IMR-90 (cell line): ENCODE measurements around the gene DNASE2. TPM values are rescaled to one million over a fixed set of nuclear protein-coding genes. Genes with fewer than 3 reads are reported as not detected.

Experiments
- ATAC-seq: fragments of 200-7000 bp; cut with Tn5 transposase; 2 replicates; pipeline ENCODE4 v1.9.1; 2020; ENCODE audit warnings: low read depth, mild to moderate bottlenecking, moderate library complexity
- BruUV-seq: library from RNA; stranded (reverse); fragments of 400-500 nt; replicated peaks from 2 replicates; lab custom pipeline; 2021; lab: Mats Ljungman, UMichigan
- CTCF ChIA-PET: fragments of 300-600 bp; formaldehyde crosslinking; extraction: SDS; loops from one replicate; lab custom pipeline; 2021; ENCODE audit warnings: antibody characterized with exemption; lab: Yijun Ruan, JAX
- POLR2A ChIA-PET: fragments of 300-600 bp; sonication (Branson Sonifier 250); formaldehyde crosslinking; loops from one replicate; lab custom pipeline; 2022; ENCODE audit warnings: antibody characterized with exemption; ENCODE audit not compliant: unreplicated experiment; lab: Charles Lee
- DNase-seq: peaks from one replicate; pipeline ENCODE4 v3.0.0; 2013
- H2AFZ ChIP-seq: replicated peaks from 2 replicates; pipeline ENCODE3; 2013; ENCODE audit warnings: low read length, mild to moderate bottlenecking; ENCODE audit not compliant: poor library complexity
- H2AK5ac ChIP-seq: 2 replicates; pipeline ENCODE4 v1.6.1; 2013; ENCODE audit warnings: low read depth, low read length, inconsistent platforms
- H2AK9ac ChIP-seq: replicated peaks from 2 replicates; pipeline ENCODE3; 2013; ENCODE audit warnings: mild to moderate bottlenecking, low read depth, low read length, moderate library complexity; ENCODE audit not compliant: poor library complexity
- H2BK120ac ChIP-seq: 2 replicates; pipeline ENCODE4 v1.6.1; 2013; ENCODE audit warnings: low read depth, low read length, inconsistent platforms
- H2BK15ac ChIP-seq: 3 replicates; pipeline ENCODE4 v1.6.1; 2013; ENCODE audit warnings: low read depth, low read length, inconsistent platforms
- H2BK20ac ChIP-seq: 2 replicates; pipeline ENCODE4 v1.6.1; 2013; ENCODE audit warnings: low read depth, mild to moderate bottlenecking, inconsistent platforms, low read length, moderate library complexity
- H2BK5ac ChIP-seq: 2 replicates; pipeline ENCODE4 v1.6.1; 2013; ENCODE audit warnings: mild to moderate bottlenecking, low read depth, low read length, inconsistent platforms; ENCODE audit not compliant: poor library complexity, severe bottlenecking
- H3K14ac ChIP-seq: replicated peaks from 2 replicates; pipeline ENCODE4 v1.6.1; 2013; ENCODE audit warnings: low read depth, low read length, inconsistent platforms
- H3K18ac ChIP-seq: 2 replicates; pipeline ENCODE4 v1.6.1; 2013; ENCODE audit warnings: low read depth, low read length, control low read depth
- H3K23ac ChIP-seq: 2 replicates; pipeline ENCODE4 v1.6.1; 2013; ENCODE audit warnings: low read depth, low read length, inconsistent platforms
- H3K27ac ChIP-seq: 2 replicates; pipeline ENCODE4 v1.5.1; 2013; ENCODE audit warnings: mild to moderate bottlenecking, control low read depth, low read length; ENCODE audit not compliant: insufficient read depth
- H3K27me3 ChIP-seq: 2 replicates; pipeline ENCODE4 v1.6.1; 2013; ENCODE audit warnings: low read length; ENCODE audit not compliant: control insufficient read depth, insufficient read depth
- H3K36me3 ChIP-seq: 2 replicates; pipeline ENCODE4 v1.6.1; 2013; ENCODE audit warnings: low read length, mixed read lengths; ENCODE audit not compliant: control insufficient read depth, insufficient read depth
- H3K4ac ChIP-seq: 2 replicates; pipeline ENCODE4 v1.6.1; 2013; ENCODE audit warnings: low read depth, low read length, inconsistent platforms
- H3K4me1 ChIP-seq: 2 replicates; pipeline ENCODE4 v1.6.1; 2013; ENCODE audit warnings: low read length, mixed read lengths; ENCODE audit not compliant: control insufficient read depth, insufficient read depth
- H3K4me2 ChIP-seq: 2 replicates; pipeline ENCODE4 v1.6.1; 2013; ENCODE audit warnings: low read depth, mild to moderate bottlenecking, control low read depth, low read length, moderate library complexity
- H3K4me3 ChIP-seq: 2 replicates; pipeline ENCODE4 v1.5.1; 2013; ENCODE audit warnings: low read depth, mild to moderate bottlenecking, control low read depth, low read length, moderate library complexity; ENCODE audit not compliant: insufficient read depth
- H3K56ac ChIP-seq: 2 replicates; pipeline ENCODE4 v1.6.1; 2013; ENCODE audit warnings: low read length, inconsistent platforms; ENCODE audit not compliant: insufficient read depth; ENCODE audit errors: extremely low read depth
- H3K79me1 ChIP-seq, 2 experiments: 2 replicates each; pipeline ENCODE4 v1.6.1; 2013; ENCODE audit warnings: low read length in 2 of 2, inconsistent platforms in 1 of 2, low read depth in 1 of 2
- H3K9ac ChIP-seq: 2 replicates; pipeline ENCODE4 v1.6.1; 2013; ENCODE audit warnings: low read depth, low read length, control low read depth
- H3K9me1 ChIP-seq: 2 replicates; pipeline ENCODE4 v1.6.1; 2013; ENCODE audit warnings: low read length, inconsistent platforms; ENCODE audit not compliant: insufficient read depth
- H3K9me3 ChIP-seq: 2 replicates; pipeline ENCODE4 v1.6.1; 2013; ENCODE audit warnings: low read length; ENCODE audit not compliant: control insufficient read depth, insufficient read depth
- H4K20me1 ChIP-seq: 2 replicates; pipeline ENCODE4 v1.6.1; 2013; ENCODE audit warnings: low read length, inconsistent platforms; ENCODE audit not compliant: insufficient read depth
- H4K5ac ChIP-seq: 2 replicates; pipeline ENCODE4 v1.6.1; 2013; ENCODE audit warnings: mild to moderate bottlenecking, low read depth, low read length, control low read depth
- H4K8ac ChIP-seq, 2 experiments: 2 replicates each; pipeline ENCODE4 v1.6.1; 2013; ENCODE audit warnings: low read depth in 2 of 2, low read length in 2 of 2, control low read depth in 1 of 2, inconsistent platforms in 1 of 2
- H4K91ac ChIP-seq: 2 replicates; pipeline ENCODE4 v1.6.1; 2013; ENCODE audit warnings: low read depth, low read length, inconsistent platforms; ENCODE audit not compliant: insufficient read depth
- MAFK ChIP-seq: IDR thresholded peaks from 2 replicates; pipeline ENCODE4 v1.6.1; 2012; ENCODE audit warnings: low read depth, low read length, improper control_type of control experiment
- POLR2A ChIP-seq: IDR thresholded peaks from 2 replicates; pipeline ENCODE4 v1.6.1; 2012; ENCODE audit warnings: mild to moderate bottlenecking, low read depth, low read length
- WGBS, 2 experiments: methylation state at CpG; one replicate each; pipeline versions ENCODE4 v1.1.5 to v1.1.7; 2013; ENCODE audit warnings: missing lambda C conversion rate in 2 of 2; ENCODE audit not compliant: insufficient read length in 1 of 2; ENCODE audit errors: extremely low coverage in 2 of 2; 5-methylcytosine and 5-hydroxymethylcytosine counted together
- dilution Hi-C: fragments of 300-500 bp; cut with HindIII; formaldehyde crosslinking; loops from one replicate; pipeline ENCODE4 v1.14.3; 2018; ENCODE audit warnings: low sequenced_read_pairs; ENCODE audit not compliant: unreplicated experiment
- in situ Hi-C: fragments of 300-500 bp; cut with MboI; formaldehyde crosslinking; loops from 3 replicates; pipeline ENCODE4 v1.14.3; 2019; ENCODE audit warnings: low sequenced_read_pairs, inconsistent platforms, mixed read lengths
- intact Hi-C: fragments of 100-400 bp; cut with micrococcal nuclease; formaldehyde crosslinking; loops from 2 replicates; pipeline ENCODE4 v1.10.0; 2022
- polyA plus RNA-seq, 3 experiments: library from polyadenylated mRNA; depleted of rRNA; stranded (reverse); fragments of >200 nt; gene quantifications; 2 replicates each; pipeline ENCODE4 v1.2.3, GENCODE V29; 2012; ENCODE audit warnings: low replicate concordance in 1 of 3
- total RNA-seq: library from RNA; depleted of rRNA; stranded (reverse); fragments of >200 nt; gene quantifications from 2 replicates; pipeline ENCODE4 v1.2.3, GENCODE V29; 2012

DNASE2 gene
- total and polyA plus RNA-seq, 2 of the 4 experiments (the other 2 are of a cell fraction): 9.5 to 31.1 TPM

DNA sequence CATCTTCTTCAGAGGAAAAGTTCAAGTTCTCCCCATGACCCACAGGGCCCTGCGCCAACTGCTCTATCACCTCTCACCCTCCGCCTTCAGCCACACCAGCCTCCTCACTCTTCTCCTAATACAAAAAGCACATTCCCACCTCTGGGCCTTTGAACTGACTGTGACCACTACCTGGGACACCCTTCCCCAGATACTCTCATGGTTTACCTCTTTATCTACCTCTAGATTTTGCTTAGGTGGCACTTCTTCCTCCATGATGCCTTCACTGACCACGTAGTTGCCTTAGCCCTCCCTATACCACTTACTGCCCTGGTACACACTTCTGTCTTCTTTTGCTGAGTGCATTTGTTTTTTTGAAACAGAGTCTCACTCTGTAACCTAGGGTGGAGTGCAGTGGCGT, 41.7 kb upstream of the DNASE2 start:
- 95% methylated on average over 2 of the region's 4 CpGs; no CpG with 5 or more reads in 1 of the 2 experiments for WGBS, 2 experiments
- no peak overlapping the region for H2AK5ac ChIP-seq
- ATAC-seq (no peak), DNase-seq (no peak)
- H4K91ac ChIP-seq: no peak overlapping the region
- ChIA-PET POLR2A (no interaction called here), CTCF (no interaction called here)
- no peak overlapping the region for H2BK5ac ChIP-seq
- H3K14ac ChIP-seq: no peak overlapping the region
- H3K56ac ChIP-seq: no peak overlapping the region
- no peak overlapping the region for H3K18ac ChIP-seq
- H3K4me3 ChIP-seq: no peak overlapping the region
- dilution Hi-C loops: no loop called here
- no peak overlapping the region for H3K9ac ChIP-seq
- no peaks in the 10 kb centered on the region; the same call in 1 of the 2 replicates for H4K20me1 ChIP-seq
- H2BK20ac ChIP-seq: no peak overlapping the region
- no peaks in the 10 kb centered on the region for H3K9me3 ChIP-seq
- no peaks in the 10 kb centered on the region for H3K9me1 ChIP-seq
- H2BK15ac ChIP-seq: no peak overlapping the region
- H3K4me1 ChIP-seq: no peaks in the 10 kb centered on the region
- peaks cover 38% of the 10 kb centered on the region for H3K36me3 ChIP-seq
- H3K4ac ChIP-seq: no peak overlapping the region
- intact Hi-C loops: no loop called here
- H2AFZ ChIP-seq: no peak overlapping the region
- H3K23ac ChIP-seq: no peak overlapping the region
- no peak for TF ChIP-seq POLR2A
- TF ChIP-seq MAFK: peak; percentile 56
- H3K27ac ChIP-seq: no peak overlapping the region
- H2BK120ac ChIP-seq: no peak overlapping the region
- BruUV-seq: no TSS peak
- H4K5ac ChIP-seq: no peak overlapping the region
- no peak overlapping the region for H4K8ac ChIP-seq
- no peaks in the 10 kb centered on the region for H3K27me3 ChIP-seq
- H3K79me1 ChIP-seq: peaks cover 0 to 11% of the 10 kb centered on the region in 2 experiments; a peak in 1 of 4 replicates
- no peak overlapping the region for H3K4me2 ChIP-seq
- H2AK9ac ChIP-seq: peak overlapping the region; percentile 61
- in situ Hi-C loops: no loop called here
